Measurements from ENCODE around the gene PLA2G4B.

The PLA2G4B gene

GRCh38 chr15:41838400-41838897 lies at the start of gene PLA2G4B:
TSS of gene PLA2G4B (plus strand) at chr15:41838847. CDS start at chr15:41838914, 67 bp downstream.
- DNase-seq: no peak

DNA sequence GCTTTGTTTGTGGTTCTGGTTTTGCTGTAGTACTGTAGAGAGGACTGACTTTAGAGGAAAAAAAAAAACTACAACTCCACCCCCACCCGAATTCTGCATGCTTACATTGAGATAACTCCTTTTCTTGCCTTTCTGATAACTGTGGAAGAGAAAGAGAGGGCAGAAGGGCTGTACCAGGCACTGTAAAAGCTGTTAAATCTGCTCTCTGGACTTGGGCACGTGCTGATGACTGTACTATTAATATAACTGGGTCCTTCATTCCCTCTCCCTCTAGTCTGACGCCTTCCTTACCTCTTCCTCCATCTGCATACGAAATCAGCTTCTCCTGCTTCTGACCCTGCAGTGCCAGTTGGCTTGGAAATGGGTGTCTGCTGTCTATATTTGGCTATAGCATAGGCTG lies 49.4 kb upstream of the PLA2G4B start:
- DNase-seq: no peak

GRCh38 chr15:41789662-41790061 lies 49.0 kb upstream of the PLA2G4B start:
- DNase-seq: no peak

DNA sequence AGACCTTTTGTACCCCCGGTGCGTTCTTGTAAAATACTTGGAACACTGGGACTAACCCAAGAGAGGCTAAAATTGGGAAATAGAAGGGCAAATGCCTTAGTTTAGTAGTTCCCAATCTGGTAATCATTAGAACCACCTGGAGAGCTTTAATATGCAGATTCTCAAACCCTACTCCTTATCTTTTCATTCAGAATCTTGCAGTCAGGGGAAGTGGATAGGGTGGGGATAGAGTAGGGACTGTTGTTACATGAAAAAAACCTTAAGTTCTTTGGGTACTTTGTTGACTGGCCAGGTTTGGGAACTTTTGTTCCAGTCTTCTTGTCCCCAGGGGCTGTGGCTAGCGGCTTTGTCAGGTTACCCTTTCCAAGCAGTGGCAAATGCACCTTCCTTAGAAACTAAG lies 48.5 kb upstream of the PLA2G4B start:
- no peak for DNase-seq

- no peak for DNase-seq
These were observed 47.7 kb upstream of the PLA2G4B start for GRCh38 chr15:41790756-41791546.

DNA sequence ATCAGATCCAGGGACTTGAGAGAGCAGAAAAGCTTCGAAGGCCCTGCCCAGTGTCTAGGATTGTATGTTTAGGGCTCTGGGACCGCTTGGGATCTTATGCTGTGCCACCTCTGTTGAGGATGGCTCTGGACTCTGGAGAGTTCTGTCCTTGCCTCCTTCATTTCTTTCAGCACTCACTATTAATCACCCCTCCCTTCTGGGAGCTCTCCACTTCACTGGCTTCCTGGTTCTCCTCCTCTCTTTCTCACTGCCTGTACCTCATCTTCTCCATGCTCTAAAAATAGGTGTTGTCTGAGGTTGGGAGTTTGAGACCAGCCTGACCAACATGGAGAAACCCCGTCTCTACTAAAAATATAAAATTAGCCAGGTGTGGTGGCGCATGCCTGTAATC lies 47.1 kb upstream of the PLA2G4B start:
- DNase-seq: no peak

- no peak for DNase-seq
These were observed 46.5 kb upstream of the PLA2G4B start for GRCh38 chr15:41792000-41792637.

- DNase-seq: no peak
These were observed 44.6 kb upstream of the PLA2G4B start for GRCh38 chr15:41794081-41794480.

- no peak for DNase-seq
These were observed 42.4 kb upstream of the PLA2G4B start for GRCh38 chr15:41795996-41796856.

DNA sequence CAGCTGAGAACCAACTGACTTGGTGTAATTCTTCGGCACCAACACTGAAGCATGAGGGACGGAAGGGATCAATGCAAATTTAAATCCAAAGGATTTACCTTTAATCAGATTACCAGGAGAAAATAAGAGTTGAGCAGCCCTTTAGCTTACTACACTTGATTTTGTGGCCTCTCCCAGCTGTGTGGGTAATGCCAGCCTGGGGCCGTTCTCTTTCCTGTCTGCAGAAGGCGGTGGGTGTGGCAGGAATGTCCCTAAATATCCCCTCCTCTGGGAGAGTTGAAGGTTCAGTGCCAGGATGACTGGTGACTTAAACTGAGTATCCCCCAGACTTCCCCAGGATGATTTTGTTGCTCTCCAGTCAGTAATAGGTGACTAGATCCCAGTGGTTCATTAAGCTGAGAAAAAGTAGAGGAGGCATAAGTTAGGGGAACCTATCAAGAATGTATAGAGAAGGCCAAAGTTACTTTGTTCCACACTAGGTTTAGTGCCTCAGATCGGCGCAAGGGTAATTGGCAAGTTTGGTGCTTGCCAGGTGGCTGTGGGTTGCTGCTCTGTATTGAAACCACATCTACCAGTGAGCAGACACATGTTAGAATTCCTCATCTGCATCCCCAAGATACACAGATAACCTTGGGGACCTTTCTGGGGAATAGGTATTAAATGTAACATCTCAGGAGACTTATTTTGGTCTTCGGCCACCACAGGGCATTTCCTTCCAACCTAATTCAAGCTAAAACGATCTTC lies 41.3 kb upstream of the PLA2G4B start:
- no peak for DNase-seq

GRCh38 chr15:41798607-41799487 lies 39.8 kb upstream of the PLA2G4B start:
- DNase-seq: no peak

- DNase-seq: no peak
These were observed 39.2 kb upstream of the PLA2G4B start for GRCh38 chr15:41799488-41799805.

DNA sequence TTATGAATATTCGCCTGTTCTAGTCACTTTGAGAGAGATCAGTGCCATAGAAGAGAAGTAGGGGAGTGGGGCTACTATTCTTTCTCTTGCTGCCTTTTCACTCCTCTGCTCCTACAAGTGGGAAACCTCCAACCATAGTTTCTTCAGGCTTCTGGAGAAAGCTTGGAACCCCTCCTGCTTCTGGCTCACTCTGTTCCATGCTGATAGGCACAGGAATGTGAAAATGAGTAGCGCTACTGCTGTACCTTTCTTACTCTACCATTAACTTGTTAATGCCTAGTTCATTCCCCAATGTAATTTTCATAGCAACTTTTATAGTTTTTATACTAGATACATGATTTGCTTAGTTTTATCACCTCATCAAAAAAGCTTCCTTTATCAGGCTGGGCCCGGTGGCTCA lies 37.5 kb upstream of the PLA2G4B start:
- DNase-seq: no peak

DNA sequence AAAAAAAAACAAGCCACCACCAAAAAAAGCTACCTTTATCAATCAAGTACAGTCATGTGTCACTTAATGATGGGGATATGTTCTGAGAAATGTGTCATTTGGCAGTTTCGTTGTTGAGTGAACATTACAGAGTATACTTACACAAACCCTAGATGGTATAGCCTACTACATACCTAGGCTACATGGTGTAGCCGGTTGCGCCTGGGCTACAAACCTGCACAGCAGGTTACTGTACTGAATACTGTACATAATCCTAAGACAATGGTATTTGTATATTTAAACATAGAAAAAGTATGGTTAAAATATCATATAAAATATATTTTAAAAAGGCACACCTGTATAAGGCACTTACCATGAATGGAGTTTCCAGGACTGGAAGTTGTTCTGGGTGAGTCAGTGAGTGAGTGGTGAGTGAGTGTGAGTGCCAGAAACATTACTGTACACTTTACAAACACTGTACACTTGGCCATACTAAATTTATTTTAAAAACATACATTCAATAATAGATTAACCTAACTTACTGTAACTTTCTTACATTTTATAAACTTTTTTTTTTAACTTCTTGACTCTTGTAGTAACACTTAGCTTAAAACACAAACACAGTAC lies 36.7 kb upstream of the PLA2G4B start:
- no peak for DNase-seq

DNA sequence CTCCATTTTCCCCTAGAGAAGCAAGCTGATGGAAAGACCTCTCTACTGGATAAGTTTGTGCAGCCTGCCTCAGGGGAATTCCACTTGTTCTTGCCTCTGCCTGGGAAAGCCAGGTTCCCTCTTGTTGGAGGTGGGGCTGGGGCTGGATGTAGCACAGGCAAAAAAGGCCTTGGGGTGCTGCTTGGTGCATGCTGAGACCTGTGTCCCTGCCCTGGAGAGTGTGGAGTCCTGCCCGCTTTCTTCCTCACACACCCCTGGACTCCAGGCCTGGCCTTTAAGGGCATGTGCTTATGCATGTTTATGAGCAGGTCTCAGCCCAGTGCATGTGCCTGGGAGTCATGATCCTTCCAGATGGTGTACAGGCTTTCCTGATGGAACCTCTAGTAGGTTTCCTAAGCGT lies 34.3 kb upstream of the PLA2G4B start:
- DNase-seq: no peak

DNA sequence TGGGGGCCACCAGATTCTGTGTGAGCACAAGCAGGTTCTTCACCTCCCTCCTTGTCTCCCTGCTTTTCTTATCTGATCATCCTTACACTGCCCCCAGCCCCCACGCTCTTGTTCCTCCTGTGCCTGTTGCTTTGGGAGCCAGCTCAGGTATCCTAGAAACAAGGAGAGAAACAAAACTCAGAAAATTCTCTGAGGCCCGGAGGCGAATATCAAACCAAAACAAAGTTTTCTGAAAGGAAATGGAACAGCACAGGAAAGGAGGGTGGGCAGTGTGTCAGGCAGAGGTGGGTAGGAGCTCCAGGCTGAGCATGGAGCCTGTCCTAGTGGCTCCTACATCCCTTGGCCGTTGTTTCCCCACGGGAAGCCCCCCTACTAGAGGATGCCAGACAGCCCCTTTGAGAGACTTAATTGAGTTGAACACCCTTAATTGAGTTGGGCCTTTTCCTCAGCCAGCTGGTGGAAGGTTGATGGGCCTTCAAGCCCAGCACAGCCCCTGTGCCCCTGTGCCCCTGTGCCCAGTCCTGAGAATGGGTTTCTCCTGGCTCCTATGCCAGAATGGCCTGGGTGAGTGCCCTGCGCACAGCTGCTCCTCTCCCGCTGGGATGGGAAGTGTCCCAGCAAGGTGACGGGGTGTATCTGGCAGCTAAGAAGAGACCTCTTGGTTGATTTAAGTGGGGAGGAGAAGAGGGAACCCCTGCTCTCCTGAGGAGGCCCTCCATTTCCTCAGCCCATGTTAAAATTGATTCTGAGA lies 33.6 kb upstream of the PLA2G4B start:
- no peak for DNase-seq

DNA sequence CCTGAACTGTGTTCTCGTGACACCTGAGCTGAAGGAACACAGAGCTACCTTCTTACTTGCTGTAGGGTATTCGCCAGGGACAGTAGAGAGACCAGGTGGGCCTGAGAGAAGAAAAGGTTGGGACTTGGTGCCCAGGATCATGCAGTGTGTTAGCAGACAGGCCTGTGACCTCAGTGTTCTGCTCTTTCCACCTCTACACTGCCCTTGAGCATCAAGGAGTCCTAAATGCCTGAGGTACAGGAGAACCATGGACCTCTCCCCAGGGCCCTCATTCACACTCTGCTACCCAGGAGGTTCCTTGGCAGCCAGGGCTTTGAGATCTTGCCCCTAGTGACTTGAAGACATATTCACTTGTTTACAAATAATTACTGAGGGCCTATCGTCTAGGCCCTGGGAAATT lies 32.9 kb upstream of the PLA2G4B start:
- DNase-seq: no peak

- DNase-seq: no peak
These were observed 32.1 kb upstream of the PLA2G4B start for GRCh38 chr15:41806291-41807181.

DNA sequence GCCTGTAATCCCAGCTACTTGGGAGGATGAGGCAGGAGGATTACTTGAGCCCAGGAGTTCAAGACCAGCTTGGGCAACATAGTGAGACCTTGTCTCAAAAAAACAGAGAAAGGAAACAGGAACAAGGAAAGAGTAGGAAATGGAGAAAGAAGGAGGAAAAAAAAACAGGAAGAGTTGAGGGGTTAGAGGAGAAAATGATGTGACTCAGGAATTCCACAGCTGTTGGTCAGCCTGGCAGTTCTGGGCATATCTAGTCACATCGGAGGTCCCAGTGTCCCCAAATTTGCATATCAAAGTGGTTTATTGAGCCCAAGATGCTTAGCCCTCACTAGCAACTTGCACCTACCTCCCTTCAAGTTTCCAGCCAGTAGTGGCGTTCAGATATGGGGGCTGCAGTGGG lies 29.5 kb upstream of the PLA2G4B start:
- DNase-seq: no peak

Measured in KG1 (cell line).